Measurements from ENCODE around the gene NBEA.
"Not testable (repeated sequence)": the region's sequence is repeated elsewhere in the genome, so short reads cannot be mapped to it uniquely, and the experiment has no call there.

NBEA gene

GRCh38 chr13:35058585-35058984, 116.5 kb downstream of the NBEA start:
- H2AFZ ChIP-seq (ENCODE audit: low read length, unreplicated experiment); H3K4me1 ChIP-seq (ENCODE audit: control insufficient read depth, insufficient read depth, low read length, unreplicated experiment); H3K27me3 ChIP-seq (ENCODE audit: insufficient read depth, low read length); H3K27ac ChIP-seq (ENCODE audit: low read depth, low read length); H3K36me3 ChIP-seq (ENCODE audit: insufficient read depth, low read length); H3K4me3 ChIP-seq (ENCODE audit: low read depth, low read length); H3K79me2 ChIP-seq (ENCODE audit: control insufficient read depth, insufficient read depth, low read length, unreplicated experiment): not testable (repeated sequence)

DNA sequence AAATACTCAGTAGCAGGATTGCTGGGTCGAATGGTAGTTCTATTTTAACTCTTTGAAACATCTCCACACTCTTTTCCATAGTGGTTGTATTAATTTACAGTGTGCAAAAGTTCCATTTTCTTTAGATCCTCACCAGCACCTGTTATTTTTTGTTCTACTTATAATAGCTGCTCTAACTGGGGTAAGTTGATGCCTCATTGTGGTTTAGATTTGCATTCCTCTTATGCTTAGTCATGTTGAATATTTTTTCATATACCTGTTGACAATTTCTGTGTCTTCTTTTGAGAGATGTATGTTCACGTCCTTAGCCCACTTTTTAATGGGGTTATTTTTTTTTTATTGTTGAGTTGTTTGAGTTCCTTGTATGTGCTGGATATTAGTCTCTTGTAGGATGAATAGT, 144.6 kb downstream of the NBEA start:
- Histone ChIP-seq H3K36me3 (ENCODE audit: insufficient read depth, low read length) (no peaks in the 10 kb centered on the region), H3K79me2 (ENCODE audit: control insufficient read depth, insufficient read depth, low read length, unreplicated experiment) (no peaks in the 10 kb centered on the region), H3K4me1 (ENCODE audit: control insufficient read depth, insufficient read depth, low read length, unreplicated experiment) (no peaks in the 10 kb centered on the region), H2AFZ (ENCODE audit: low read length, unreplicated experiment) (no peak overlapping the region), H3K27ac (ENCODE audit: low read depth, low read length) (no peak overlapping the region), H3K27me3 (ENCODE audit: insufficient read depth, low read length) (no peaks in the 10 kb centered on the region), H3K4me3 (ENCODE audit: low read depth, low read length) (no peak overlapping the region)

DNA sequence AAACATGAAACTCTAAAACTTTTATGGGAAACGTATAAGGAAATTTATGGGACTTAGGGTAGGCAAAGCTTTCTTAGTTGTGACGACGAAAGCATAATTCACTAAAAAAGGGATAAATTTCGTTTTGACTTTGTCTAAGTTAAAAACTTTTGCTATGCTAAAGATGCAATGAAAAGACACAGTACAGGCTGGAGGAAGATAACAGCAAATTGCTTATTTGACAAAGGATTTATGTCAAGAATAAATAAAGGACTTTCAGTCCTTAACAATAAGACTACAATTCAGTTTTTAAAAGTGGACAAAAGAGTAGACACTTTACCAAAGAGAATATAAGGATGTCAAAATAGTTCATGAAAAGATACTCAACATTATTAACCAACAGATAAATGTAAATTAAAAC, 150.2 kb downstream of the NBEA start:
- no peaks in the 10 kb centered on the region for H3K4me1 ChIP-seq (ENCODE audit: control insufficient read depth, insufficient read depth, low read length, unreplicated experiment)
- H3K79me2 ChIP-seq (ENCODE audit: control insufficient read depth, insufficient read depth, low read length, unreplicated experiment): no peaks in the 10 kb centered on the region
- H3K27ac ChIP-seq (ENCODE audit: low read depth, low read length): no peak overlapping the region
- H3K4me3 ChIP-seq (ENCODE audit: low read depth, low read length): no peak overlapping the region
- H3K36me3 ChIP-seq (ENCODE audit: insufficient read depth, low read length): no peaks in the 10 kb centered on the region
- no peaks in the 10 kb centered on the region for H3K27me3 ChIP-seq (ENCODE audit: insufficient read depth, low read length)
- no peak overlapping the region for H2AFZ ChIP-seq (ENCODE audit: low read length, unreplicated experiment)

- Histone ChIP-seq H3K4me1 (ENCODE audit: control insufficient read depth, insufficient read depth, low read length, unreplicated experiment) (no peaks in the 10 kb centered on the region), H3K27me3 (ENCODE audit: insufficient read depth, low read length) (no peaks in the 10 kb centered on the region), H3K27ac (ENCODE audit: low read depth, low read length) (no peak overlapping the region), H2AFZ (ENCODE audit: low read length, unreplicated experiment) (no peak overlapping the region), H3K79me2 (ENCODE audit: control insufficient read depth, insufficient read depth, low read length, unreplicated experiment) (no peaks in the 10 kb centered on the region), H3K36me3 (ENCODE audit: insufficient read depth, low read length) (no peaks in the 10 kb centered on the region), H3K4me3 (ENCODE audit: low read depth, low read length) (no peak overlapping the region)
Measured at GRCh38 chr13:35092751-35093150, 150.7 kb downstream of the NBEA start.

DNA sequence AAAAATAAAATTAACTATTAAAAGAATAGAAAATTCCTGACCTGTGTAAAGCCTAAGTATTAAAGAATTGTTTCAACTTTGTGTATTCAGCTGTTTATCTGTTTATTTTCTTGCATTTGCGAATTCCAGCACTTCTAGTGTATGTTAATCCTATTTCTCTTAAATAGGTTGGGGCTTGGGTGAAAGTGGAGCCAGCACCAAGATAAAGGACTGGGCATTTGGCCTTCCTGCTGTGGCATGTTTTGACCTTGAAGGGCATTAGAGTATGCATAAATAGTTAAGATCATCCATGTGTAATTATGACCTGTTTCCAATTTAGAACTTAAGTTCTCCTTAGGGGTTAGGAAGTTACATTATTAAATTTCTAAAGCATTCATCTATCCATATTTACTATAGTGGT, 151.3 kb downstream of the NBEA start:
- Histone ChIP-seq H3K36me3 (ENCODE audit: insufficient read depth, low read length) (no peaks in the 10 kb centered on the region), H3K27ac (ENCODE audit: low read depth, low read length) (no peak overlapping the region), H3K4me3 (ENCODE audit: low read depth, low read length) (no peak overlapping the region), H3K79me2 (ENCODE audit: control insufficient read depth, insufficient read depth, low read length, unreplicated experiment) (no peaks in the 10 kb centered on the region), H3K27me3 (ENCODE audit: insufficient read depth, low read length) (no peaks in the 10 kb centered on the region), H3K4me1 (ENCODE audit: control insufficient read depth, insufficient read depth, low read length, unreplicated experiment) (no peaks in the 10 kb centered on the region), H2AFZ (ENCODE audit: low read length, unreplicated experiment) (no peak overlapping the region)

- H3K79me2 ChIP-seq (ENCODE audit: control insufficient read depth, insufficient read depth, low read length, unreplicated experiment); H3K4me3 ChIP-seq (ENCODE audit: low read depth, low read length); H3K36me3 ChIP-seq (ENCODE audit: insufficient read depth, low read length); H2AFZ ChIP-seq (ENCODE audit: low read length, unreplicated experiment); H3K4me1 ChIP-seq (ENCODE audit: control insufficient read depth, insufficient read depth, low read length, unreplicated experiment); H3K27me3 ChIP-seq (ENCODE audit: insufficient read depth, low read length); H3K27ac ChIP-seq (ENCODE audit: low read depth, low read length): not testable (repeated sequence)
Measured at GRCh38 chr13:35106771-35107170, 164.7 kb downstream of the NBEA start.

GRCh38 chr13:35107535-35107934, 165.5 kb downstream of the NBEA start:
- H3K27ac ChIP-seq (ENCODE audit: low read depth, low read length): no peak overlapping the region
- no peaks in the 10 kb centered on the region for H3K36me3 ChIP-seq (ENCODE audit: insufficient read depth, low read length)
- no peak overlapping the region for H3K4me3 ChIP-seq (ENCODE audit: low read depth, low read length)
- no peak overlapping the region for H2AFZ ChIP-seq (ENCODE audit: low read length, unreplicated experiment)
- H3K27me3 ChIP-seq (ENCODE audit: insufficient read depth, low read length): no peaks in the 10 kb centered on the region
- no peaks in the 10 kb centered on the region for H3K4me1 ChIP-seq (ENCODE audit: control insufficient read depth, insufficient read depth, low read length, unreplicated experiment)
- H3K79me2 ChIP-seq (ENCODE audit: control insufficient read depth, insufficient read depth, low read length, unreplicated experiment): no peaks in the 10 kb centered on the region

DNA sequence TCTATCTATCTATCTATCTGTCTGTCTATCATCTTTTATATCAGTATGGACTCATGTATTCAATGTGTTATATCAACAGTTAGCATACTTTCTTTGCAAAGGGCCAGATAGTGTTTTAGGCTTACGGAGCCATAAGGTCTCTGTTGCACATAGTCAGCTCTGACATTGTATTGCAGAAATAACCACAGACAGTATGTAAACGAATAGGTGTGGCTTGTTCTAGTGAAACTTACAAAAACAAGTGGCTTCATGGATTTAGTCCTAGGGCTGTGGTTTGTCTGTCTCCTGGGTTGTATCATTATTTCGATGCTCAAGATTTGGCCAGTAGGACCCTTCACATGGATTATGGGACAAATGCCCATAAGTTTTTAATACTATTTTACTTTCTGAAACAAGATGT, 171.5 kb downstream of the NBEA start:
- not testable (repeated sequence) for H2AFZ ChIP-seq (ENCODE audit: low read length, unreplicated experiment); H3K4me1 ChIP-seq (ENCODE audit: control insufficient read depth, insufficient read depth, low read length, unreplicated experiment); H3K4me3 ChIP-seq (ENCODE audit: low read depth, low read length); H3K36me3 ChIP-seq (ENCODE audit: insufficient read depth, low read length); H3K27me3 ChIP-seq (ENCODE audit: insufficient read depth, low read length); H3K79me2 ChIP-seq (ENCODE audit: control insufficient read depth, insufficient read depth, low read length, unreplicated experiment); H3K27ac ChIP-seq (ENCODE audit: low read depth, low read length)

- Histone ChIP-seq H2AFZ (ENCODE audit: low read length, unreplicated experiment) (no peak overlapping the region), H3K36me3 (ENCODE audit: insufficient read depth, low read length) (no peaks in the 10 kb centered on the region), H3K27ac (ENCODE audit: low read depth, low read length) (no peak overlapping the region), H3K79me2 (ENCODE audit: control insufficient read depth, insufficient read depth, low read length, unreplicated experiment) (no peaks in the 10 kb centered on the region), H3K27me3 (ENCODE audit: insufficient read depth, low read length) (no peaks in the 10 kb centered on the region), H3K4me1 (ENCODE audit: control insufficient read depth, insufficient read depth, low read length, unreplicated experiment) (no peaks in the 10 kb centered on the region), H3K4me3 (ENCODE audit: low read depth, low read length) (no peak overlapping the region)
Measured at GRCh38 chr13:35127466-35127865, 185.4 kb downstream of the NBEA start.

DNA sequence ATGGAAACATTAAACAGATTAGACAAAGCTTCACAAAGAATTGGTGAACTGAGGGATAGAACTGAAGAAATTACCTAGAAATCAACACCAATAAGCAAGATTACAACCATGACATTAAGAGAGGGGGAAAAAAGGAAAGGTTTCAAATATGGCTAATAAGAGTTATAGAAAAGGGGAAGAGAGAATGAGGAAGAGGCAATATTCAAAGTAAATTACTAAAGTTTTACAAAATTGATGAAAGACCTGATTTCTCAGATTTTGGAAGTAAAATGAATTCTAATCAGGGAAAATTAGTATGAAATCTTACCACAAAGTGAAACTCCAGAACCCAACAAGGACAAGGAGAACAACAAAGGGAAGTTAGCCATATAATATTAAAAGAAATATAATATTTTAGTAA, 187.4 kb downstream of the NBEA start:
- H3K27me3 ChIP-seq (ENCODE audit: insufficient read depth, low read length): no peaks in the 10 kb centered on the region
- H3K27ac ChIP-seq (ENCODE audit: low read depth, low read length): no peak overlapping the region
- H2AFZ ChIP-seq (ENCODE audit: low read length, unreplicated experiment): no peak overlapping the region

GRCh38 chr13:35131471-35131870, 189.4 kb downstream of the NBEA start:
- H3K4me3 ChIP-seq (ENCODE audit: low read depth, low read length): no peak overlapping the region
- no peaks in the 10 kb centered on the region for H3K79me2 ChIP-seq (ENCODE audit: control insufficient read depth, insufficient read depth, low read length, unreplicated experiment)
- no peak overlapping the region for H3K27ac ChIP-seq (ENCODE audit: low read depth, low read length)
- H2AFZ ChIP-seq (ENCODE audit: low read length, unreplicated experiment): no peak overlapping the region
- no peaks in the 10 kb centered on the region for H3K36me3 ChIP-seq (ENCODE audit: insufficient read depth, low read length)
- H3K27me3 ChIP-seq (ENCODE audit: insufficient read depth, low read length): no peaks in the 10 kb centered on the region
- H3K4me1 ChIP-seq (ENCODE audit: control insufficient read depth, insufficient read depth, low read length, unreplicated experiment): no peaks in the 10 kb centered on the region

More for the DNA sequence above, 187.4 kb downstream of the NBEA start:
- Histone ChIP-seq H3K36me3 (ENCODE audit: insufficient read depth, low read length) (no peaks in the 10 kb centered on the region), H3K79me2 (ENCODE audit: control insufficient read depth, insufficient read depth, low read length, unreplicated experiment) (no peaks in the 10 kb centered on the region), H3K4me1 (ENCODE audit: control insufficient read depth, insufficient read depth, low read length, unreplicated experiment) (no peaks in the 10 kb centered on the region), H3K4me3 (ENCODE audit: low read depth, low read length) (no peak overlapping the region)

DNA sequence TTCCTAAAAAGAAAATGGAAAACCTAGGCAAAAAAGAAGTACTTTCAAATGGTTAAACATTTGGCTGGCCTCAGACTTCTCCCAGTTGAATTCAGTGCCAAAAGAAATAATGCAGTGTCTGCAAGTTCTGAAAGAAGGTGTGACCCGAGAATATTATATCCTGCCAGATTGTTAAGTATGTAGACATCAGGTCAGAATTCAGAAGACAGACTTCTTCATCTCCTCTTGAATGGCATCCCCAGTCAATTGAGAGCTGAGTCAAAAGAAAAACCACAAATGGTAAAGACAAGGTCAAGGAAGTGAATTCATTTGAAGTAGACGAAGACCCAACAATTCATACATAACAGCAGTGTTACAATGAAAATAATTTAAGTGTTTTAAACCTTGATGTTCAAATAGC, 194.5 kb downstream of the NBEA start:
- no peak overlapping the region for H3K27ac ChIP-seq (ENCODE audit: low read depth, low read length)
- H3K36me3 ChIP-seq (ENCODE audit: insufficient read depth, low read length): no peaks in the 10 kb centered on the region
- H2AFZ ChIP-seq (ENCODE audit: low read length, unreplicated experiment): no peak overlapping the region
- no peak overlapping the region for H3K4me3 ChIP-seq (ENCODE audit: low read depth, low read length)
- H3K79me2 ChIP-seq (ENCODE audit: control insufficient read depth, insufficient read depth, low read length, unreplicated experiment): no peaks in the 10 kb centered on the region
- no peaks in the 10 kb centered on the region for H3K27me3 ChIP-seq (ENCODE audit: insufficient read depth, low read length)
- H3K4me1 ChIP-seq (ENCODE audit: control insufficient read depth, insufficient read depth, low read length, unreplicated experiment): peaks cover 9% of the 10 kb centered on the region
